H9 (cell line): ENCODE results near the gene COX5B. TPM values are rescaled to one million over a fixed set of nuclear protein-coding genes. Genes with fewer than 3 reads are reported as not detected.

Source experiments
- DNase-seq: peaks from one replicate; pipeline ENCODE4 v3.0.0-alpha.2; 2017
- H2AFZ ChIP-seq: one replicate; pipeline ENCODE4 v1.6.1; 2013; ENCODE audit warnings: mild to moderate bottlenecking, low read length, control low read depth, moderate library complexity
- H2AK5ac ChIP-seq: 2 replicates; pipeline ENCODE4 v1.6.1; 2013; ENCODE audit warnings: low read length, control low read depth, mixed read lengths; ENCODE audit not compliant: insufficient read length
- H2BK120ac ChIP-seq: one replicate; pipeline ENCODE4 v1.6.1; 2013; ENCODE audit warnings: low read depth, mild to moderate bottlenecking, low read length, control low read depth, inconsistent platforms; ENCODE audit not compliant: poor library complexity, severe bottlenecking
- H2BK12ac ChIP-seq: 2 replicates; pipeline ENCODE4 v1.6.1; 2013; ENCODE audit warnings: low read length, control low read depth, mixed read lengths, low read depth; ENCODE audit not compliant: insufficient read length
- H2BK15ac ChIP-seq: 2 replicates; pipeline ENCODE4 v1.6.1; 2013; ENCODE audit warnings: low read depth, low read length, control low read depth
- H2BK20ac ChIP-seq: one replicate; pipeline ENCODE4 v1.6.1; 2013; ENCODE audit warnings: low read depth, mild to moderate bottlenecking, low read length, control low read depth, inconsistent platforms; ENCODE audit not compliant: poor library complexity, severe bottlenecking
- H2BK5ac ChIP-seq: 2 replicates; pipeline ENCODE4 v1.6.1; 2013; ENCODE audit warnings: low read length, control low read depth, mixed read lengths; ENCODE audit not compliant: insufficient read length
- H3K14ac ChIP-seq: 2 replicates; pipeline ENCODE4 v1.6.1; 2013; ENCODE audit warnings: low read length, control low read depth; ENCODE audit not compliant: insufficient read depth
- H3K18ac ChIP-seq: 2 replicates; pipeline ENCODE4 v1.6.1; 2013; ENCODE audit warnings: low read depth, mild to moderate bottlenecking, mixed read lengths, low read length, control low read depth; ENCODE audit not compliant: insufficient read length
- H3K23ac ChIP-seq: 2 replicates; pipeline ENCODE4 v1.6.1; 2013; ENCODE audit warnings: low read length, control low read depth, mixed read lengths, low read depth; ENCODE audit not compliant: insufficient read length
- H3K23me2 ChIP-seq: 2 replicates; pipeline ENCODE4 v1.6.1; 2013; ENCODE audit warnings: low read depth, mild to moderate bottlenecking, mixed read lengths, low read length, control low read depth; ENCODE audit not compliant: insufficient read length, poor library complexity, severe bottlenecking
- H3K27ac ChIP-seq: 2 replicates; pipeline ENCODE4 v1.5.1; 2013; ENCODE audit warnings: low read length, control low read depth, mixed read lengths, low read depth; ENCODE audit not compliant: insufficient read length
- H3K27me3 ChIP-seq: 2 replicates; pipeline ENCODE4 v1.6.1; 2013; ENCODE audit warnings: low read length, control low read depth, inconsistent platforms; ENCODE audit not compliant: insufficient read depth
- H3K4ac ChIP-seq: 2 replicates; pipeline ENCODE4 v1.6.1; 2013; ENCODE audit warnings: low read depth, mild to moderate bottlenecking, control low read depth, inconsistent platforms, low read length, moderate library complexity
- H3K4me1 ChIP-seq: 2 replicates; pipeline ENCODE4 v1.6.1; 2013; ENCODE audit warnings: low read length, control low read depth, inconsistent platforms; ENCODE audit not compliant: insufficient read depth
- H3K4me2 ChIP-seq: 2 replicates; pipeline ENCODE4 v1.6.1; 2013; ENCODE audit warnings: low read length, control low read depth, mixed read lengths; ENCODE audit not compliant: insufficient read length, insufficient read depth
- H3K56ac ChIP-seq: 2 replicates; pipeline ENCODE4 v1.6.1; 2013; ENCODE audit warnings: low read depth, mild to moderate bottlenecking, mixed read lengths, low read length, control low read depth; ENCODE audit not compliant: insufficient read length
- H3K79me1 ChIP-seq: 2 replicates; pipeline ENCODE4 v1.6.1; 2013; ENCODE audit warnings: low read depth, mild to moderate bottlenecking, moderate library complexity, low read length, control low read depth, inconsistent platforms; ENCODE audit not compliant: insufficient read depth, poor library complexity, severe bottlenecking
- H3K79me2 ChIP-seq: 2 replicates; pipeline ENCODE4 v1.6.1; 2013; ENCODE audit warnings: low read length, control low read depth, inconsistent platforms; ENCODE audit not compliant: insufficient read depth
- H3K9ac ChIP-seq: 2 replicates; pipeline ENCODE4 v1.6.1; 2013; ENCODE audit warnings: low read length, control low read depth, mixed read lengths; ENCODE audit not compliant: insufficient read length; ENCODE audit errors: extremely low read depth
- H3K9me3 ChIP-seq: one replicate; pipeline ENCODE4 v1.6.1; 2013; ENCODE audit warnings: low read depth, low read length, inconsistent platforms; ENCODE audit not compliant: control insufficient read depth
- H3T11ph ChIP-seq: one replicate; pipeline ENCODE4 v1.6.1; 2013; ENCODE audit warnings: mild to moderate bottlenecking, low read length, control low read depth, inconsistent platforms
- H4K20me1 ChIP-seq: one replicate; pipeline ENCODE4 v1.6.1; 2013; ENCODE audit not compliant: control insufficient read depth, insufficient read length, insufficient read depth
- H4K5ac ChIP-seq: 2 replicates; pipeline ENCODE4 v1.6.1; 2013; ENCODE audit warnings: low read depth, mild to moderate bottlenecking, mixed read lengths, low read length, control low read depth; ENCODE audit not compliant: insufficient read length
- H4K8ac ChIP-seq: replicated peaks from 2 replicates; pipeline ENCODE4 v1.6.1; 2013; ENCODE audit warnings: low read length, control low read depth, mixed read lengths, low read depth; ENCODE audit not compliant: insufficient read length
- H4K91ac ChIP-seq: 2 replicates; pipeline ENCODE4 v1.6.1; 2013; ENCODE audit warnings: low read depth, mild to moderate bottlenecking, moderate library complexity, mixed read lengths, low read length, control low read depth; ENCODE audit not compliant: insufficient read length
- H3K27ac Mint-ChIP-seq, 3 experiments: 2 replicates in 2 of 3; 3 replicates in 1 of 3; pipeline ENCODE4 v1.8.0; 2020 to 2021; ENCODE audit warnings: mixed read lengths in 3 of 3, mild to moderate bottlenecking in 1 of 3, moderate library complexity in 1 of 3
- H3K27me3 Mint-ChIP-seq: 2 replicates; pipeline ENCODE4 v1.8.0; 2021; ENCODE audit warnings: low read depth, mild to moderate bottlenecking, moderate library complexity, mixed read lengths
- H3K36me3 Mint-ChIP-seq, 3 experiments: 2 replicates in 2 of 3; 3 replicates in 1 of 3; pipeline ENCODE4 v1.8.0; 2020 to 2021; ENCODE audit warnings: low read depth in 3 of 3, mixed read lengths in 3 of 3; ENCODE audit not compliant: insufficient read depth in 1 of 3
- H3K4me1 Mint-ChIP-seq, 2 experiments: 2 replicates each; pipeline ENCODE4 v1.8.0; 2020; ENCODE audit warnings: mixed read lengths in 2 of 2
- H3K4me3 Mint-ChIP-seq, 2 experiments: 2 replicates in 1 of 2; 3 replicates in 1 of 2; pipeline ENCODE4 v1.8.0; 2020 to 2021; ENCODE audit warnings: mild to moderate bottlenecking in 2 of 2, mixed read lengths in 2 of 2, moderate library complexity in 1 of 2
- H3K9me3 Mint-ChIP-seq, 2 experiments: 2 replicates in 1 of 2; 3 replicates in 1 of 2; pipeline ENCODE4 v1.8.0; 2020; ENCODE audit warnings: mild to moderate bottlenecking in 2 of 2, mixed read lengths in 2 of 2, moderate library complexity in 1 of 2
- WGBS: extraction: QIAGEN DNeasy Blood & Tissue Kit; methylation state at CpG from one replicate; pipeline ENCODE4 v1.1.7; 2013; ENCODE audit warnings: missing lambda C conversion rate, low lambda C conversion rate, mixed read lengths; ENCODE audit not compliant: insufficient read length; ENCODE audit errors: extremely low coverage; 5-methylcytosine and 5-hydroxymethylcytosine counted together
- total RNA-seq: library from RNA; stranded (reverse); gene quantifications from 2 replicates; pipeline ENCODE4 v1.2.1, GENCODE V29; 2021
- TF ChIP-seq, protein P1 (sequence below): fragments of 200-600 bp; sonication (generic); conservative IDR thresholded peaks from 3 replicates; pipeline ENCODE4 v1.8.0; 2021; ENCODE audit warnings: antibody characterized with exemption, mild to moderate bottlenecking

Gene COX5B
- total RNA-seq, 1 experiment from 2014 or later: 237 TPM

DNA sequence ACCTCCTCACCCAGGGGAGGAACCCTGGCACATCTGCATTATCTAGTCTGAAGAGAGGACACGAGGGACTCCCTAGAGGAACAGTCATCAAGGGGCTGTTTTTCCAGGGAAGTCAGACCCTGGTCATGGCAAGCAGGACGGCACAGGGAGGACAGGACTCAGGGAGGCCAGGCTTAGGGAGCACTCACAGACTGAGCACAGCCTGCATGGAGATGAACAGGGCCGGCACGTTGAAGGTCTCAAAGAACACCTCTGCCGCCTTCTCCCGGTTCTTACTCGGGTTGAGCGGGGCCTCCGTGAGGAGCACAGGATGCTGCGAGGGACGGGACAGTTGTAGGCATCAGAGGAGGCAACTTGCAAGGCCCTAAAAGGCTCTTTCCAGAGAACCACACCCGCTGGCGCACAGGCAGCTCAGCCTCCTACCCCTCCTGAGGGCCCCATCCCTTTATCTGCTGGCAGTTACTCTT lies 12.9 kb downstream of the COX5B start:
- Histone ChIP-seq H3K23me2 (peaks cover 12% of the 10 kb centered on the region), H3K9me3 (peaks cover 8% of the 10 kb centered on the region), H2BK15ac (no peak overlapping the region), H3K27ac (no peak overlapping the region), H3K4me2 (no peak overlapping the region), H4K8ac (no peak overlapping the region), H4K91ac (no peak overlapping the region), H3K18ac (no peak overlapping the region), H3K23ac (no peak overlapping the region), H3K56ac (no peak overlapping the region), H3K79me2 (peaks cover 4% of the 10 kb centered on the region; the same call in 1 of the 2 replicates), H3K9ac (no peak overlapping the region), H3K4me1 (no peaks in the 10 kb centered on the region; the same call in 1 of the 2 replicates), H3K27me3 (no peaks in the 10 kb centered on the region), H2AFZ (no peak overlapping the region), H2BK12ac (no peak overlapping the region), H4K20me1 (no peaks in the 10 kb centered on the region), H3T11ph (no peak overlapping the region), H2AK5ac (no peak overlapping the region), H2BK20ac (no peak overlapping the region), H3K4ac (no peak overlapping the region), H3K79me1 (peaks cover 4% of the 10 kb centered on the region), H3K14ac (no peak overlapping the region), H2BK5ac (no peak overlapping the region), H2BK120ac (no peak overlapping the region), H4K5ac (no peak overlapping the region)
- peaks cover 14 to 19% of the 10 kb centered on the region in 2 experiments for H3K4me1 Mint-ChIP-seq
- H3K36me3 Mint-ChIP-seq: peaks cover 36 to 55% (median 46%) of the 10 kb centered on the region in 3 experiments
- H3K4me3 Mint-ChIP-seq: no peak overlapping the region
- DNase-seq: no peak
- peaks cover under 1 to 8% of the 10 kb centered on the region in 2 experiments; a peak in 4 of 5 replicates for H3K9me3 Mint-ChIP-seq
- TF ChIP-seq, protein P1, sequence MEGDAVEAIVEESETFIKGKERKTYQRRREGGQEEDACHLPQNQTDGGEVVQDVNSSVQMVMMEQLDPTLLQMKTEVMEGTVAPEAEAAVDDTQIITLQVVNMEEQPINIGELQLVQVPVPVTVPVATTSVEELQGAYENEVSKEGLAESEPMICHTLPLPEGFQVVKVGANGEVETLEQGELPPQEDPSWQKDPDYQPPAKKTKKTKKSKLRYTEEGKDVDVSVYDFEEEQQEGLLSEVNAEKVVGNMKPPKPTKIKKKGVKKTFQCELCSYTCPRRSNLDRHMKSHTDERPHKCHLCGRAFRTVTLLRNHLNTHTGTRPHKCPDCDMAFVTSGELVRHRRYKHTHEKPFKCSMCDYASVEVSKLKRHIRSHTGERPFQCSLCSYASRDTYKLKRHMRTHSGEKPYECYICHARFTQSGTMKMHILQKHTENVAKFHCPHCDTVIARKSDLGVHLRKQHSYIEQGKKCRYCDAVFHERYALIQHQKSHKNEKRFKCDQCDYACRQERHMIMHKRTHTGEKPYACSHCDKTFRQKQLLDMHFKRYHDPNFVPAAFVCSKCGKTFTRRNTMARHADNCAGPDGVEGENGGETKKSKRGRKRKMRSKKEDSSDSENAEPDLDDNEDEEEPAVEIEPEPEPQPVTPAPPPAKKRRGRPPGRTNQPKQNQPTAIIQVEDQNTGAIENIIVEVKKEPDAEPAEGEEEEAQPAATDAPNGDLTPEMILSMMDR: no peak
- peaks cover 1% of the 10 kb centered on the region; the same call in 1 of the 2 replicates for H3K27me3 Mint-ChIP-seq
- no peak overlapping the region for H3K27ac Mint-ChIP-seq
- WGBS: no CpG with 5 or more reads among the region's 13 CpGs
